C1 segment of cervical spinal cord (tissue), 14 donors: ENCODE data around the gene DOCK11.
A peak's percentile ranks its signal among the peaks of the same experiment; 100 is the strongest.
"Not testable (repeated sequence)": the region's sequence is repeated elsewhere in the genome, so short reads cannot be mapped to it uniquely, and the experiment has no call there.

Source experiments
- DNase-seq, 14 donors: peaks; one replicate each; lab custom pipeline; 2025; lab: John Stamatoyannopoulos, UW

The DOCK11 gene

DNA sequence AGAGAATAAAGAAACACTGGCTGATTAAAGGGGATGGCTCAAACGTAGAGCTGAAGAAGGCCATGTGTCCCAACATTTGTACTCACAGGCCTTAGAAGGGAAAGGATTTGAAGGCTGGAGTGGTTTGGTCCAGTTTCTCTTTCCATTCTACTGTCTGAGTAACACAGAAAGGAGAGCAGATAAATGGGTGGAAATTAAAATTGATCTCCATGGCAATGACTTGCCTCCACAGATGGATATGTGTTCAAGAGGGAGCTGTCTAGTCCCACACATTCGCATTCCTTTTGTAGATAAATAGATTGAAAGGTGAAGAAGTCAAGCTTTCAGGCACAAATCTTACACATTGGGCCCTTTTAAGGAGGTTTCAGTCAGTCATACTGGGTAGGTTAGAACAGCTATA, 74.6 kb downstream of the DOCK11 start:
- DNase-seq, result no peak

DNA sequence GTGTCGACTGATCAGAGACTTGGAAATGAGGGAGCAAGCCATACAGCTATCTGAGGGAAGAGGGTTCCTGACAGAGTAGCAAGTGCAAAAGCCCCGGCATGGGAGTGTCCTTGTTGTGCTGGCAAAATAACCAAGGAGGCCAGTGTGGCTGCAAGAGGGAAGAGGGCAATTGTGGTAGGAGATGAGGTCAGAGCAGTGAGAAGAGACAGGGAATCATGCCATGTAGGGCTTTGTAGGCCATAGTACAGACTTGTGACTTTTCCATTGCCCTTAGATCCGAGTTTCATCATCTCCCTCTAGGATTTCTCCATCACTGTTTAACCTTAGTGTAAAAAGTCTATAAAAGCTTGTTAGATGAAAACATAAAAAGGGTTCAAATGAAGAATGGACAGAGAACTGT, 76.2 kb downstream of the DOCK11 start:
- no peak for DNase-seq

GRCh38 chrX:118574666-118575065, 79.1 kb downstream of the DOCK11 start:
- no peak for DNase-seq

DNA sequence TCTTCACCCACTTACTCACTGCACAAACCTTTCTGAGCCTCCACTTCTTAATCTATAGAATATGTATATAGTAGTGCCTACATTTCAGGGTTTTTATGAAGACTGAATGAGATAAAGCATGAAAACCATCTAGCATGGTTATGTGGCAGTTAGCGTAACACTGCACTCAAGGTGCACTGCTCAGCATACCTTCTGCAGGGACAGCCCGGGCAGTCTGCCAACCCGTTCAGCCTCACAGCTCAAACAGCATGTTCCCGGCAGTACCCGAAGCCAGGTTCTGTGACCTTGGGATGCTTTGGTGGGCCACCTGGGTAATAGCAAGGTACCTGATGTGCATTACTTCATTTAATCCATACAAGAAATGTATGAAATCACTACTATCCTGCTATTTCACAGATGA, 81.4 kb downstream of the DOCK11 start:
- no peak for DNase-seq

- DNase-seq, result no peak
Measured at GRCh38 chrX:118579417-118579816, 83.8 kb downstream of the DOCK11 start.

GRCh38 chrX:118582926-118583325, 87.3 kb downstream of the DOCK11 start:
- not testable (repeated sequence) for DNase-seq

DNA sequence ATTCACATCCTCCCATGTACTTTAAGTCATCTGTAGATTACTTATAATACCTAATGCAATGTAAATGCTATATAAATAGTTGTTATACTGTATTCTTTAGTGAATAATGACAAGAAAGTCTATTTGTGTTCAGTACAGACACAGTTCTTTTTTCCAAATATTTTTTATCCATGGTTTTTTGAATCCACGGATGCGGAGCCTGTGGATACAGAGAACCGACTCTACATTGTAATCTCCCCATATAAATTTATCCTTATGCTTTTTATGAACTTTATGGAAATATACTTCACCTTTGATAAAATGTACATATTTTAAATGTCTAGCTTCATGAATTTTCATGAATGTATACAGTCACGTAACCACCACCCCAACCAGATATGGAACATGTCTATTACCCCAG, 88.2 kb downstream of the DOCK11 start:
- no peak for DNase-seq

- no peak for DNase-seq
Measured at GRCh38 chrX:118585296-118585695, 89.7 kb downstream of the DOCK11 start.

DNA sequence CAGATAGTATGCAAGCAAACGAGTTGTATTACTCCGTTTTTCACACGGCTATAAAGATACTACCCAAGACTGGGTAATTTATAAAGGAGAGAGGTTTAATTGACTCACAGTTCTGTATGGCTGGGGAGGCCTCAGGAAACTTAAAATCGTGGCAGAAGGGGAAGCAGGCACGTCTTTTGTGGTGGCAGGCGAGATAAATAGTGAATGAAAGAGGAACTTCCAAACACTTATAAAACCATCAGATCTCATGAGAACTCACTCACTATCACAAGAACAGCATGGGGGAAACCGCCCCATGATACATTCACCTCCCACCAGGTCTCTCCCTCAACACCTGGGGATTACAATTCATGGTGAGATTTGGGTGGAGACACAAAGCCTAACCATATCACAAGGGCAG, 90.6 kb downstream of the DOCK11 start:
- DNase-seq, result not testable (repeated sequence)

DNA sequence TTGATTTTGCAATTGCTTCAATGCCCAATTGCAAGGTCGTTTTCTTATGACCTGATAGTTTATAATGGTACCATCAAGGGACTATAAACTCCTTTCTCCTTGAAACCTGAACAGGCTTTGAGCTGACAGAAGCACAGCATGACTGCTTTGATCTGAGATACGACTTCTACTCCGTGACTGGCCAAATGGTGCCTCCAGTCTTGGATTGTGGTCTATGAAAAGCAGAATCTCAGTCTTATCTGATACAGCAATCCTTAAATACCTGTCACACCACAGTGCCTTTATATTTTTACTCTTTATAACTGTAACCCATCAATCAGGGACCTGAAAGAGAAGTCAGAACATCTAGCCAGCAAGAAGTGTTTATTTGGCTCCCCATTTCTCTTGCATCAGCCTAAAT, 93.1 kb downstream of the DOCK11 start:
- no peak for DNase-seq

GRCh38 chrX:118589227-118589626, 93.6 kb downstream of the DOCK11 start:
- no peak for DNase-seq

DNA sequence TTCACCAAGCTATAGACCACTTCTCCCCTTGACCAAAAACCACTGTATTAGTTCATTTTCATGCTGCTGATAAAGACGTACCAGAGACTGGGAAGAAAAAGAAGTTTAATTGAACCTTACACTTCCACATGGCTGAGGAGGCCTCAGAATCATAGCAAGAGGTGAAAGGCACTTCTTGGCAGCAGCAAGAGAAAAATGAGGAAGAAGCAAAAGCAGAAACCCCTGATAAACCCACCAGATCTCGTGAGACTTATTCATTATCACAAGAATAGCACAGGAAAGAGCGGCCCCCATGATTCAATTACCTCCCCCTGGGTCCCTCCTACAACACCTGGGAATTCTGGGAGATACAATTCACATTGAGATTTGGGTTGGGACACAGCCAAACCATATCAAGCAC, 97.8 kb downstream of the DOCK11 start:
- no peak for DNase-seq

GRCh38 chrX:118594697-118595420, 99.2 kb downstream of the DOCK11 start:
- no peak for DNase-seq

DNA sequence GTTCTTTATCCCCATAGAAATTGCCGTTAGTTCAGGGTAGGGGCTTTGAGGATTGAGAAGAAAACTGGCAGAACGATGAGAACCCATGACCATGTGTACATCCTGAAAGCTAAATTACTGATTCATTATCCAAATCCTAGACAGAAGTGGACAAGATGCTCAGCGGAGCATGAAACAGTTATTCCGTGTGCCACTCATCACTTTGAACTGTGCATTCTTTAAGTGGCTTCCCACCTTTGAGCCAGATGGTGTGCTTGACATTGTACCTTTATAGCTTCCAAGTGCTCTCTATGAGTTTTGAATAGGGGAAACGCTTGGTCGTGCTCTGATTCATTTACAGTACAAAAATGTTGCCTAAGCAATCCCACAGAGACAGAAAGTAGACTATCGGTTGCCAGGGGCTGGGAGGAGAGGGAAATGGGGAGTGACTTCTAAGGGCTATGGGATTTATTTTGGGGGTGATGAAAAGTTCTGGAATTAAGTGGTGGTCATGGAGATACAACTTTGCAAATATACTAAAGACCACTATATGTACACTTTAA, 100.0 kb downstream of the DOCK11 start:
- no peak for DNase-seq

DNA sequence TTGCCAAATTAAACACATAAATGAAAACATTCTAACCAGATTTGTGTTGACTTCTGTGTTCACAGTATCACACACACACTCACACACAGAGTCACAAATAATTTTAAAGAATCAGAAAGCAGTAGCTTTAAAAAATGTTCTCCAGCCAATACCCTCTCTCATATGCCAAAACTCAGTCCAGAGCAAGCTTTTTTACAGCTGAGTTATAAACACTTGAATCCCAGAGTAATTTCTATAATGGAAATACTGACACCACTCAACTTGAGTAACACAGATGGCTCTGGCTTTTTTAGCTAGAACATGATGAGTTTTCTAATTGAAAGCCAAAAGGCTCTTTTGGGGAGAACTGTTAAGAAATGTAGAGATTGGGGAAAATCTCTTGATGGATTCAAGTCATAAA, 100.8 kb downstream of the DOCK11 start:
- DNase-seq, result no peak

GRCh38 chrX:118603981-118604380, 108.4 kb downstream of the DOCK11 start:
- peak in 11 of 14 donors; percentile 0 to 46 (median 13) for DNase-seq

DNA sequence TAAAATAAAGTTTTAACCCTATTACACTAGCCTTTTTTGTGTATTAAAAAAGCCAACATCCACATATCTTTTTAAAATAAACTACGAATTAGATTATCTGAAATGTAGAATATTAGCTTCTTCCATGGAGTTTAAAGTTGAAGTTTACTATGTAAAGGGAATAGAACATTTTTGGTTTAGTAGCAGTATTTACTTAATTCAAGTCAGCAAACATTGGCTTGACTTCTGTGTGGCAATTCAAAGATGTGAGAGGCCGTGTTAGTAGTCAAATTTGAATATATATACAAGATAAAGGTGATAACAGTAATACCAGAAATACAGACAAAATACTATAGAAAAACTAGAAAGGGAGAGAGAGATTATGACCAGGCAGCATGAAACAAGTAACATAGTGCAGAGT, 116.7 kb downstream of the DOCK11 start:
- no peak for DNase-seq

- no peak for DNase-seq
Measured at GRCh38 chrX:118614150-118614549, 118.5 kb downstream of the DOCK11 start.

DNA sequence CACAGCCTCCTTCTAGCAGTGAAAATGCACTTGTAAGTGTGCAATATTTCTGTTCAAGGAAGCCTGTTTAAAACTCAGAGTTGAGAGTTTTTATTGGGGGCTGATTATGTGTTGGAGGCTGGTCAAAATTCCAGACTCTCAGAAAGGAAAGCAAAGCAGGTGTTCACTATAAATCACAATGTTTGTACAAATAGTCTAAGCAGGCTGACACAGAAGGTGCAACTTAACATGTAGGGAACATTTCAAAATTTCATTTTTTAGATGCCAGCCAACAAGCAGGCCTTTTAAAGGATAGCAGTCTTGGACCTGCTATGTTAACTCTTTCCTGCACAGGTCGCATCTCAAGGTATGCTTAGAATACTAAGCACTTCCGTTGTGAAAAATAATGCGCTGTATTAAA, 119.5 kb downstream of the DOCK11 start:
- no peak for DNase-seq

DNA sequence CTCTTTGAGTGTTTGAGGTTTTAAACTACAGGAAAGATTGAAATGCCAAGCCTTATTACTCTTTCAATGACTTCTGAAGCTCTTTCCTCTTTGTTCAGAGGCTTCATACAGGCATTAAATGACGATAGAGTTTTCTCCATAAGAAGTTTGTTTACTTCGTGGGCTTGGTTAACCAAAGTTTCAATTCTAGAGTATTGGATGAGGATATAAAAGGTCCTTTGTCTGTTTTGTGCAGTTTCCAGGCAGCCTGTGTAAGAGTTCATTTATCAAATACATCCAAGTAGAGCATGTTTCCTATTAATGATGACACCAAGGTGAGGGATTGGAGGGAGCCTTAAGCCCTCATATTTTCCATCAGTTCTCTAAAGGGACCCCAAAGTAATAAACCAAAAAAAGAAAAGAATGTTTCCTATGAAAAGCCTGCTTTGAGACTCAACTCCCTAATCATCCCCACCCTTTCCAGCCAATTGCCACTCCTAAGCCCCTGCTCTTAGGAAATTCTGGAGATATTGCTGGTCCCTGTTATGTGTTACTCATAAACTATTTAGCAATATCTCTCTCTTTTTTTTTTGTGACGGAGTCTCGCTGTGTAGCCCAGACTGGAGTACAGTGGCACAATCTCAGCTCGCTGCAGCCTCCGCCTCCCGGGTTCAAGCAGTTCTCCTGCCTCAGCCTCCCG, 125.6 kb downstream of the DOCK11 start:
- no peak for DNase-seq

DNA sequence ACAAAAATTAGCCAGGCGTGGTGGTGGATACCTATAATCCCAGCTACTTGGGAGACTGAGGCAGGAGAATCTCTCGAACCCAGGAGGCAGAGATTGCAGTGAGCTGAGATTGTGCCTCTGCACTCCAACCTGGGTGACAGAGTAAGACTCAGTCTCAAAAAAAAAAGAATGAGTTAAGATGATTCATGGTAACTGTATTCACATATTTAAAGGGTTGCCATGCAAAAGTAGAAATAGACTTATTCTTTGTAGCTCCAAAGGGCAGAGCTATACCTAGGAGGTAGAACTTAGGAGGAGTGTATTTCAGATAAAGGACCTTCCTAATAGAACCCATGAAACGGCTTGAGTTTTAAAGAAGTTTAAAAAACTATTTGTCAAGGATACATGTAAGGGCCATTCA, 127.4 kb downstream of the DOCK11 start:
- DNase-seq, result no peak

DNA sequence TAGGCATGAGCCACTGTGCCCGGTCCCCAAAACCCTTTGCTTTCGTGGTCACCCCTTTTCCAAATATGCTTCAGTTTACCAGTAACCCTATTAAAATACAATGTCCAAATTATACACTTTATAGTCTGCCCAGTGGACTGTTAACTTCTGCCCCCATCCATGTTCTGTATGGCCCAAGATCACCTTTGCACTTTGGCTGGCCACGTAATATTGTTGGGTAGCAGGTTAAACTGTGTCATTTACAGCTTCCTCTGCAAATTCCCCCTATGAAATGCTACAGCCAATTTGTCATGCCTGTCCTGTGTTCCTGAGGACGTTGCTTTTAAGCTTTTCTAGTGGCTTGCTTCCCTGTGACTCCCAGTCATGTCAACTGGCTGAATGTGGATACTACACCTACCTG, 130.7 kb downstream of the DOCK11 start:
- no peak for DNase-seq

- no peak for DNase-seq
Measured at GRCh38 chrX:118627084-118627758, 131.6 kb downstream of the DOCK11 start.
